ENCODE measurements around the gene MBNL1. TPM values are rescaled to one million over a fixed set of nuclear protein-coding genes. Genes with fewer than 3 reads are reported as not detected.

The MBNL1 gene
- total and polyA plus RNA-seq, 8 donors = 25.7 to 379 (median 155) TPM

- H3K27me3 ChIP-seq = no peaks in the 10 kb centered on the region
- intact Hi-C loops (cut with DNase I; ENCODE audit: low total_unique reads) = no loop called here
- H3K36me3 ChIP-seq = peaks cover 0 to 10% (median 8%) of the 10 kb centered on the region in 4 donors
- TF ChIP-seq POLR2AphosphoS5 (IDR thresholded peaks at IDR 0.05) (no peak), EP300 (IDR thresholded peaks at IDR 0.05) (no peak), POLR2A (IDR thresholded peaks at IDR 0.05) (no peak)
- TF ChIP-seq, protein P1, sequence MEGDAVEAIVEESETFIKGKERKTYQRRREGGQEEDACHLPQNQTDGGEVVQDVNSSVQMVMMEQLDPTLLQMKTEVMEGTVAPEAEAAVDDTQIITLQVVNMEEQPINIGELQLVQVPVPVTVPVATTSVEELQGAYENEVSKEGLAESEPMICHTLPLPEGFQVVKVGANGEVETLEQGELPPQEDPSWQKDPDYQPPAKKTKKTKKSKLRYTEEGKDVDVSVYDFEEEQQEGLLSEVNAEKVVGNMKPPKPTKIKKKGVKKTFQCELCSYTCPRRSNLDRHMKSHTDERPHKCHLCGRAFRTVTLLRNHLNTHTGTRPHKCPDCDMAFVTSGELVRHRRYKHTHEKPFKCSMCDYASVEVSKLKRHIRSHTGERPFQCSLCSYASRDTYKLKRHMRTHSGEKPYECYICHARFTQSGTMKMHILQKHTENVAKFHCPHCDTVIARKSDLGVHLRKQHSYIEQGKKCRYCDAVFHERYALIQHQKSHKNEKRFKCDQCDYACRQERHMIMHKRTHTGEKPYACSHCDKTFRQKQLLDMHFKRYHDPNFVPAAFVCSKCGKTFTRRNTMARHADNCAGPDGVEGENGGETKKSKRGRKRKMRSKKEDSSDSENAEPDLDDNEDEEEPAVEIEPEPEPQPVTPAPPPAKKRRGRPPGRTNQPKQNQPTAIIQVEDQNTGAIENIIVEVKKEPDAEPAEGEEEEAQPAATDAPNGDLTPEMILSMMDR (IDR thresholded peaks at IDR 0.05) = no peak
- DNase-seq = no peak
- peaks cover 3 to 84% (median 39%) of the 10 kb centered on the region in 4 donors for H3K4me1 ChIP-seq
- peak overlapping the region in 1 of 5 donors; percentile 29 for H3K27ac ChIP-seq
- no peak overlapping the region for H3K4me3 ChIP-seq
- no peaks in the 10 kb centered on the region for H3K9me3 ChIP-seq
- WGBS, 5 donors = 78 to 93% (median 89%) methylated on average over 4 of the region's 4 CpGs
Observed at GRCh38 chr3:152373379-152373778, 104.7 kb downstream of the MBNL1 start.

DNA sequence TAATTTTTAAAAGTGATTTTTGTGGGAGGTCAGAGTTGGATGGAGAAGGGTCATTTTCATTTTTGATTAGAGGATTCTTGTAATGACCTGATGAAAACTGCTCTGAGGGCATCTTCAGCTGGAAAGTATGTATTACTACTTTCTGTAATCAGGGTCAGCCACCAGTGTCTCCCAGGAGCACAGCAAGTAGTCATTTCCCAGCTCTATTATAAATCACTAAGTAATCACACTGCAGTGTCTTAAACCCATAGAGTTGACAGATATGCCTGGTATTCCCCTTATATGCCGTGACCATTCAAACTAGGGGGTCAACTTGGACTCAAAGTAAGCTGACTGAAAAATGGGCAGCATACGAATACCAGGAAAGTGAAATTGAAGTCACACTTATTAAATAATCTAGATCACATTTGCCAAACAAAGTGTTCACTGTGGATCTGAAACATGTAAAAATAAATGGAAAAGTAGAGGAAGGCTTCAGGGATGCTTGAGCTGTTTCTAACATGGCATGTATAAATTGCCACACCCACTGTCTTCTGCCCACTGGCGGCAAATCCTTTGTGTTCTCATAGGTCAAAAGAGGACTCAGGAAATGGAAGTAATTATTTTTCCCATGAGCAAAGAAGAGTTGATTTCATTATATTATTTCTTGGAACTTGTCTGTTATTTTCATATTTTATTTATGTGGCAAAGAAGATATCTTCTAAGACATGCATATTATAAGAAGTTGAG, 105.7 kb downstream of the MBNL1 start:
- intact Hi-C loops (cut with DNase I; ENCODE audit: low total_unique reads) = no loop called here
- 52 to 78% (median 73%) methylated on average over 3 of the region's 3 CpGs for WGBS, 5 donors
- H3K27ac ChIP-seq = peak overlapping the region in 2 of 5 donors; percentile 58 to 62

DNA sequence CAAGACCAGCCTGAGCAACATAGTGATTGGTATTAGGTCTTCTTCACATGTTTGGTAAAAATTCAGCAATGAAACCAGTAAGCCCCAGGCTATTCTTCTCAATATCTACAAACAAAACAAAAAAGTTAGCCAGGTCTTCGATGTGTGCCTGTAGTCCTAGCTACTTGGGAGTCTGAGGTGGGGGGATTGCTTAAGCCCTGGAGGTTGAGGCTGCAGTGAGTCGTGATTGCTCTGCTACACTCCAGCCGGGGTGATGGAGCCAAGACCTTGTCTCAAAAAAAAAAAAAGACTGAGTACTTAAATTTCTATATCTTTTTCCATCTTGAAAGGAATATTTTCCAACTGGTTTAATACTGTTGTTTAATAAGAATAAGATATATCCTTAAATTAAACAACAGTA, 106.8 kb downstream of the MBNL1 start:
- no peak overlapping the region for H3K4me3 ChIP-seq
- peak overlapping the region in 2 of 5 donors; percentile 58 to 64 for H3K27ac ChIP-seq
- TF ChIP-seq, protein P1 (IDR thresholded peaks at IDR 0.05) = no peak
- TF ChIP-seq POLR2A (IDR thresholded peaks at IDR 0.05) (no peak), EP300 (IDR thresholded peaks at IDR 0.05) (no peak), POLR2AphosphoS5 (IDR thresholded peaks at IDR 0.05) (no peak)
- intact Hi-C loops (cut with DNase I; ENCODE audit: low total_unique reads) = no loop called here
- H3K27me3 ChIP-seq = no peaks in the 10 kb centered on the region
- H3K36me3 ChIP-seq = peaks cover 0 to 10% (median 8%) of the 10 kb centered on the region in 4 donors
- H3K4me1 ChIP-seq = peaks cover 6 to 84% (median 43%) of the 10 kb centered on the region in 4 donors
- no peaks in the 10 kb centered on the region for H3K9me3 ChIP-seq
- 84 to 93% (median 85%) methylated on average over 3 of the region's 3 CpGs for WGBS, 5 donors
- DNase-seq = no peak

More for the DNA sequence above, 105.7 kb downstream of the MBNL1 start:
- TF ChIP-seq POLR2A (IDR thresholded peaks at IDR 0.05) (no peak), EP300 (IDR thresholded peaks at IDR 0.05) (no peak), POLR2AphosphoS5 (IDR thresholded peaks at IDR 0.05) (no peak)
- TF ChIP-seq, protein P1 (IDR thresholded peaks at IDR 0.05) = no peak
- Histone ChIP-seq H3K9me3 (no peaks in the 10 kb centered on the region), H3K27me3 (no peaks in the 10 kb centered on the region), H3K4me3 (no peak overlapping the region), H3K4me1 (peaks cover 3 to 84% (median 41%) of the 10 kb centered on the region in 4 donors), H3K36me3 (peaks cover 0 to 10% (median 8%) of the 10 kb centered on the region in 4 donors)
- no peak for DNase-seq

GRCh38 chr3:152376351-152377183, 107.8 kb downstream of the MBNL1 start:
- intact Hi-C loops (cut with DNase I; ENCODE audit: low total_unique reads) = no loop called here
- peak overlapping the region in 4 of 5 donors; percentile 8 to 64 (median 54) for H3K27ac ChIP-seq
- H3K4me3 ChIP-seq = no peak overlapping the region
- peaks cover 0 to 10% (median 8%) of the 10 kb centered on the region in 4 donors for H3K36me3 ChIP-seq
- peak in 1 of 2 donors; percentile 50 for DNase-seq
- H3K9me3 ChIP-seq = no peaks in the 10 kb centered on the region
- peaks cover 12 to 86% (median 46%) of the 10 kb centered on the region in 4 donors for H3K4me1 ChIP-seq
- H3K27me3 ChIP-seq = no peaks in the 10 kb centered on the region
- TF ChIP-seq POLR2A (IDR thresholded peaks at IDR 0.05) (no peak), POLR2AphosphoS5 (IDR thresholded peaks at IDR 0.05) (peak in 1 of 3 donors; percentile 8)
- 64 to 81% (median 76%) methylated on average over 9 of the region's 9 CpGs for WGBS, 5 donors
